ENCODE measurements around the gene ZFAND3.

DNA sequence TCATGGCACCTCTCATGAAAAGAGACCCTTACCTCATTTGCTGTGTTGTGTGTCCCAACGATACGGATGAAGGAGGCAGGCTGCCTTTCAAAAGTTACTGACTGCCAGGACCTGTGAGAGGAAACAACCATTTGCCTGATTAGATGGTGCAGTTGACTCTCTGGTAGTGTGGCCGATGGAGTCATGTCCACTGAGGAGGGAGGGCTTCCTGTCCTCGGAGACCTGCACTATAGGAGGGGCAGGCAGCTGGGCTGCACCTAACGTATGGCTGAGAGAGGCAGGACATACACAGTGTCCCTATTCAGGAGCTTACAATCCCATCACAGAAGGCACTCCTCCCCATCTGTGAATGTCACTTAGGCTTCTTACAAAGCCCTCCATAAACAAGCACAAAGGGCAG lies 373.0 kb downstream of the ZFAND3 start:
- TF ChIP-seq GATA2 (IDR thresholded peaks at IDR 0.05; ENCODE audit: low read depth, low read length) (no peak), GATA3 (IDR thresholded peaks at IDR 0.05; ENCODE audit: low read depth, low read length) (no peak)
